Cardiac muscle cell (in vitro differentiated cells and primary cell): ENCODE data around the gene SPATA20. TPM values are rescaled to one million over a fixed set of nuclear protein-coding genes. Genes with fewer than 3 reads are reported as not detected.

Experiments
- DNase-seq, 2 donors: peaks; one replicate each; pipeline versions ENCODE4 v3.0.0 to v3.0.0-alpha.2; 2010 to 2017; ENCODE audit warnings: low read depth in 1 of 2, low spot score in 1 of 2
- H3K27ac ChIP-seq: fragments of 200-600 bp; sonication (generic); 2 replicates; pipeline ENCODE4 v1.5.1; 2016
- H3K27me3 ChIP-seq: fragments of 200-600 bp; sonication (generic); 2 replicates; pipeline ENCODE4 v1.6.0; 2016; ENCODE audit warnings: control low read depth
- H3K36me3 ChIP-seq: fragments of 200-600 bp; sonication (generic); 2 replicates; pipeline ENCODE4 v1.5.1; 2016; ENCODE audit warnings: control low read depth
- H3K4me1 ChIP-seq: fragments of 200-600 bp; sonication (generic); 2 replicates; pipeline ENCODE4 v1.8.1; 2017; ENCODE audit warnings: low read depth, mild to moderate bottlenecking, mixed run types
- H3K4me3 ChIP-seq: fragments of 200-600 bp; sonication (generic); 2 replicates; pipeline ENCODE4 v1.5.1; 2016; ENCODE audit warnings: mild to moderate bottlenecking
- H3K9me3 ChIP-seq: fragments of 200-600 bp; sonication (generic); 2 replicates; pipeline ENCODE4 v1.5.1; 2017; ENCODE audit warnings: low read depth, mild to moderate bottlenecking, control low read depth
- polyA plus RNA-seq: library from polyadenylated mRNA; unstranded; fragments of >200 nt; fragmentation: Nextera tagmentation; extraction: Ambion mirVana; gene quantifications from 2 replicates; pipeline ENCODE4 v1.2.1, GENCODE V29; 2016
- total RNA-seq: library from RNA; depleted of rRNA; stranded (reverse); fragments of >200 nt; gene quantifications from 2 replicates; pipeline ENCODE4 v1.2.3, GENCODE V29; 2016
- TF ChIP-seq, protein P1 (sequence below): IDR thresholded peaks from 2 replicates; pipeline ENCODE4 v1.5.1; 2012; ENCODE audit warnings: low read depth, mild to moderate bottlenecking, low read length

The SPATA20 gene
- total and polyA plus RNA-seq, 2 experiments from 2014 or later: 103 to 216 TPM

DNA sequence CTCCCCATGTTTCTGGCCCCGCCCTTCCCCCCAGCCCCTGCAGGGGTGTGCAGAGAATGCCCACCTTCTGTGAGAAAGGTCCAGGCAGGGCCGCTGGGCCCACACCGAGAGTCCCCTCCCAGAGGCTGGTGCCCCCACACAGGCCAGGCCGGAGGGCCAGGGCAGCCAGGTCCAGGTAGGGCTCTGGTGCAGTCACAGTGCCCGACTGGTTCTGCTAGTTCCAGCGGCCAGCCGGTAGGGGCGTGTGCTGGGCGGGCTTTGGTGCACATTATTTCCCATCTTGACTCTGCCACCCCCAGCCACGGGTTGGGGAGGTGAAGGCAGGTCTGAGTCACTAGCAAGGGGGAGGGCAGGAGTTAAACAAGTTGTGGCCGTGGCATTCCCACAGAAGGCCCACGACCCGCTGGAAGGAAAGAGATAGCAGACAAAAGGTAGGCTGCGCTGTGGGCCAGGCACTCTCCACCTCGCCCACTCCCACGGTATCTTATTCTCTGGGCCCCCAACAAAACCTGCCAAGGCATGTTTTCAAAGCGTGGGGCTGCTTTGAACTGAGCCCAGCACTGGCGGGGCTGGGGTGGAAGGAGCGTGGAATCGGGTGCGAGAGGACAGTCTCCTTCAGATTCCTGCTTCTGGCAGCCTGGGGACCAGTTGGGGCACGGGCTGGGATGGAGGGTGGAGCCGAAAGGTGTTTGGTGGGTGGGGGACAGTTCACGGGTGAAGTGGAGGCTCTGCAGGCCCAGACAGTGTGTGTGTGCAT, 12.6 kb upstream of the SPATA20 start:
- Histone ChIP-seq H3K27me3 (peaks cover 10% of the 10 kb centered on the region), H3K27ac (no peak overlapping the region), H3K4me1 (peaks cover 28% of the 10 kb centered on the region), H3K36me3 (no peaks in the 10 kb centered on the region), H3K4me3 (no peak overlapping the region), H3K9me3 (no peaks in the 10 kb centered on the region)
- DNase-seq: no peak
- TF ChIP-seq, protein P1, sequence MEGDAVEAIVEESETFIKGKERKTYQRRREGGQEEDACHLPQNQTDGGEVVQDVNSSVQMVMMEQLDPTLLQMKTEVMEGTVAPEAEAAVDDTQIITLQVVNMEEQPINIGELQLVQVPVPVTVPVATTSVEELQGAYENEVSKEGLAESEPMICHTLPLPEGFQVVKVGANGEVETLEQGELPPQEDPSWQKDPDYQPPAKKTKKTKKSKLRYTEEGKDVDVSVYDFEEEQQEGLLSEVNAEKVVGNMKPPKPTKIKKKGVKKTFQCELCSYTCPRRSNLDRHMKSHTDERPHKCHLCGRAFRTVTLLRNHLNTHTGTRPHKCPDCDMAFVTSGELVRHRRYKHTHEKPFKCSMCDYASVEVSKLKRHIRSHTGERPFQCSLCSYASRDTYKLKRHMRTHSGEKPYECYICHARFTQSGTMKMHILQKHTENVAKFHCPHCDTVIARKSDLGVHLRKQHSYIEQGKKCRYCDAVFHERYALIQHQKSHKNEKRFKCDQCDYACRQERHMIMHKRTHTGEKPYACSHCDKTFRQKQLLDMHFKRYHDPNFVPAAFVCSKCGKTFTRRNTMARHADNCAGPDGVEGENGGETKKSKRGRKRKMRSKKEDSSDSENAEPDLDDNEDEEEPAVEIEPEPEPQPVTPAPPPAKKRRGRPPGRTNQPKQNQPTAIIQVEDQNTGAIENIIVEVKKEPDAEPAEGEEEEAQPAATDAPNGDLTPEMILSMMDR: peak; percentile 34

GRCh38 chr17:50534979-50535326, 12.0 kb upstream of the SPATA20 start:
- H3K4me1 ChIP-seq: peaks cover 28% of the 10 kb centered on the region
- no peak overlapping the region for H3K27ac ChIP-seq
- H3K9me3 ChIP-seq: no peaks in the 10 kb centered on the region
- no peak for DNase-seq
- no peak overlapping the region for H3K4me3 ChIP-seq
- H3K27me3 ChIP-seq: peaks cover 10% of the 10 kb centered on the region
- TF ChIP-seq, protein P1: no peak
- H3K36me3 ChIP-seq: no peaks in the 10 kb centered on the region

- H3K9me3 ChIP-seq: no peaks in the 10 kb centered on the region
- DNase-seq: no peak
- H3K27ac ChIP-seq: no peak overlapping the region
- H3K36me3 ChIP-seq: no peaks in the 10 kb centered on the region
- TF ChIP-seq, protein P1: no peak
- H3K4me1 ChIP-seq: peaks cover 28% of the 10 kb centered on the region
- no peak overlapping the region for H3K4me3 ChIP-seq
- H3K27me3 ChIP-seq: peaks cover 10% of the 10 kb centered on the region
These were observed 11.6 kb upstream of the SPATA20 start for GRCh38 chr17:50535407-50535806.

GRCh38 chr17:50536683-50537646, 10.0 kb upstream of the SPATA20 start:
- DNase-seq: no peak
- H3K36me3 ChIP-seq: no peaks in the 10 kb centered on the region
- H3K27me3 ChIP-seq: peaks cover 10% of the 10 kb centered on the region
- H3K27ac ChIP-seq: no peak overlapping the region
- peaks cover 28% of the 10 kb centered on the region for H3K4me1 ChIP-seq
- no peak overlapping the region for H3K4me3 ChIP-seq
- H3K9me3 ChIP-seq: no peaks in the 10 kb centered on the region
- TF ChIP-seq, protein P1: no peak

DNA sequence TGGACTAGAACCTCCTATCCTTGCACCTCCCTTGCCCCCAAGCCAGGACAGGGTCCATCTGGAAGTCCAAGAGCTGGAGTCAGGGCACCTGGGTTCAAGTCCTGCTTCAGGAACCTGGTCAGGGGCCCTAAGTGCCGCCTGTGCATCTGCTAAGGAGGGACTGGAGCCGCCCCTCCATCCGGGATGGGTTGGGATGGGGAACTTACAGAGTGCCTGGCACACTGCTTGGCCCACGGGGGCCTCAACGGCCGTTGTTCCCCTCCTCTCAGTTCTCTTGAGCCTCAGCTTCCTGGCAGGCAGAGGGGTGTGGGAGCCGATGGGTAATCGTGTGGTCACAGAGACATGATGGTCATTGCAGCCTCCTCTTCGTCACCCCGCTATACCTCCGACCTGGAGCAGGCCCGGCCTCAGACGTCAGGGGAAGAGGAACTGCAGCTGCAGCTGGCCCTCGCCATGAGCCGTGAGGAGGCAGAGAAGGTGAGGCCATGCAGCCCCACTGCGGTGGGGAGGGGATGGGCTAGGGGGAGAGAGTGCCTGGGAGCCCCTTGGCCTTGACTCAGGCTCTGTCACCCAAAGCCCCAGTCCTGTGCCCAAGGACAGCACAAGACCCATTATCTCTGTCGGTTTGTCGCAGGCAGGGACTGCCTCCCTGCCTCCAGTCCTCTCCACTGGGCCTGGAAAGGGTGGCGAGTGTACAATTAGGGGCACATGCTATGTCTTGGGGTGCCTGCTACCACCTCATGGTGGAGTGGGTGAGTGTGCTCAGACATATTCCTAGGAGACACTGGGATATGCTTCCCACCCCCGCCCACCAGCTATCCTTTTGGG, 9.0 kb upstream of the SPATA20 start:
- H3K27me3 ChIP-seq: peaks cover 5% of the 10 kb centered on the region
- no peak for DNase-seq
- H3K27ac ChIP-seq: no peak overlapping the region
- no peaks in the 10 kb centered on the region for H3K9me3 ChIP-seq
- TF ChIP-seq, protein P1: no peak
- H3K4me1 ChIP-seq: peaks cover 25% of the 10 kb centered on the region
- no peaks in the 10 kb centered on the region for H3K36me3 ChIP-seq
- H3K4me3 ChIP-seq: no peak overlapping the region
